NCI-H82 (cell line): Measurements from ENCODE around the gene B3GNT7.
"Not testable (repeated sequence)": the region's sequence is repeated elsewhere in the genome, so short reads cannot be mapped to it uniquely, and the experiment has no call there.

Experiments used
- DNase-seq: peaks from one replicate; lab custom pipeline; 2025; lab: John Stamatoyannopoulos, UW

Gene B3GNT7

DNA sequence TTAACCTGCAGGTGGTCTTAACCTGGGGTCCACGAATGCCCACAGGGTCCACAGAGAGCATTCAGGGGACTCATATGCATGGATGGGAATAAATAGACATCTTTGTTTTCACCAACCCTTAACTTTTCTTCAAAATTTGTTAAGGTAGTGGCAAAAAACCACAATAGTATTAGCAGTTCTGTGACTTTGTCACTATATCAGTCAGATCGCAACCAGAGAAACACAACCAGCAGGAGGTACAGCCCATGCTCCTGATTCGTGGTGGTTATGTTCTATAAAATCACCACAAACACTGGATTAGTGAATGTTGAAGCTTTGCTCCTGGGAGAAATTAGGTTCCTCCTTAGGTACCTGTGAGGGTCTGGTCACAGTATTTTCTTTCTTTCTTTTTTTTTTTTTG is 31.6 kb downstream of the B3GNT7 start:
- DNase-seq = no peak

DNA sequence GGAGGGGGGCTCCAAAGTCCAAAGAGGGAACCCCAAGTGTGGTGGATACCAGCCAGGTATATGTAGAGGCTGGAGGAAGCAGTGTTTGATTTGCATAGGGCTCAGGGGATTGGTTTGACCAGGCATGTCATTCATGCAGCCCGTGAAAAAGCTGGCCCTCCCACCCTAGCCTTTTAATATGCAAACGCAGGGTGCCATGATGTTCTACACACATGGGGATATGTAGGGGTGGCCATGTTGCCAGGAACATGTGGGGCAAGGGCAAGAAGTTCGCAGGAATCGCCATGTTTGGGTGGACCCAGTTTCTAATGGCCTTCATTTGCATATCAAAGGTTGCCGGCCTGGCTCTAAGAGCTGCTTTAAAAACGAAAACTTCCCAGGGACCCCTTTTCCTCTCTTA is 33.6 kb downstream of the B3GNT7 start:
- DNase-seq = no peak

DNA sequence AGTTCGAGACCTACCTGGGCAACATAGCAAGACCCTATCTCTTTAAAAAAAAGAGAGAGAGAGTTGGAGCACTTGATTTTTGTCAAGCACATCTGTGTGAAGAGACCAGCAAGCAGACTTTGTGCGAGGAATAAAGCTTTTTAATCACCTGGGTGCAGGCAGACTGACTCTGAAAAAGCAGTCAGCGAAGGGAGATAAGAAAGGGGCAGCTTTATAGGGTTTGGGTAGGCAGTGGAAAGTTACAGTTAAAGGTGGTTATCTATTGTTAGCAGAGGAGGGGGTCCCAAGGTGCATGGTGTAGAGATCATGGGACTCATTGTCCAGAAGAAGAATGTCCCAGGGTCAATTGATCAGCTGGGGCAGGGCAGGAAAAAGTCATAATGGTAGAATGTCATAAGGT is 34.4 kb downstream of the B3GNT7 start:
- no peak for DNase-seq

DNA sequence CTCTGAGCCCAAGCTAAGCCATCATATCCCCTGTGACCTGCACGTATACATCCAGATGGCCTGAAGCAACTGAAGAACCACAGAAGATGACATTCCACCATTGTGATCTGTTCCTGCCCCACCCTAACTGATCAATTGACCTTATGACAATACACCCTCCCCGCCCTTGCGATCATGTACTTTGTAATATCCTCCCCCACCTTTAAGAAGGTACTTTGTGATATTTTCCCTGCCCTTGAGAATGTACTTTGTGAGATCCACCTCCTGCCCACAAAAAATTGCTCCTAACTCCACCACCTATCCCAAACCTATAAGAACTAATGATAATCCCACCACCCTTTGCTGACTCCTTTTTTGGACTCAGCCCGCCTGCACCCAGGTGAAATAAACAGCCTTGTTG is 34.9 kb downstream of the B3GNT7 start:
- DNase-seq = not testable (repeated sequence)

- DNase-seq = no peak
These were observed 36.1 kb downstream of the B3GNT7 start for GRCh38 chr2:231431606-231432005.

DNA sequence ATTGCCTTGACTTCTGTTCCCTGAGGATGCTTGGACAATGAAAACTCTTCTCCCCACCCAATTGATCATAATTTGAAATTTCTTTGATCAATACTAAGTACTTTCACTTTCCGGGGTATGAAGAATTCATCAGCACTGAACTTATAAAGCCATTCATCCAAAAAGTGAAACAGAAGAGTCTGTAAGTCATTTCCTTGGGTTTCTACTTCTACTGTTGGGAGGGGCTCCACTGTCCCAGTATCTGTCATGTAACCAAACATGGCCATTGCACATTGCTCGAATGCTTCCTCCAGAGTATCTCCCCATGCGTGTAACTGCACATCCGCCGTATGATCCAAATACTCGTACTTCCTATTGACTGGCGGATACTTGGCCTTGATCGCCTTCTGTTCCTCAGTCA is 38.5 kb downstream of the B3GNT7 start:
- DNase-seq = no peak

- DNase-seq = no peak
These were observed 41.4 kb downstream of the B3GNT7 start for GRCh38 chr2:231436957-231437356.

GRCh38 chr2:231449503-231450054 is 54.1 kb downstream of the B3GNT7 start:
- peak; percentile 41 for DNase-seq

DNA sequence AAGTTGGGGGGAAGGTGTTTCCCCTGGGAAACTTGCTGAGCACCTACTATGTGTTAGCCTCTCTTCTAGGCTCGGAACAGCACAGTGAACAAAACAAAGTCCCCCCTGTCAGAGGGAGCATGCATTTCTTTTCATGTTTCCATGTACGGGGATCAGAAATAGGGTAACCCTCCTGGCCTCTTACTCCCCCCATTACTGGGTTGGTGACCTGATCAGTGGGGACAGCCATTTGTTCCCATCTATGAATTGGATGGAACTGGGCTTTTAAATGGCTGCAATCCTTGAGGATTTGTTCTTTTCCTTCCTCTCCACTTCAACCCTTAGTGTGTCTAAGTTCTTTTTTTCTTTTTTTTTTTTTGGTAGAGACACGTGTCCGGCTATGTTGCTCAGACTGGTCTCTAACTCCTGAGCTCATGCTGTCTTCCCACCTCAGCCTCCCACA is 55.1 kb downstream of the B3GNT7 start:
- peak; percentile 33 for DNase-seq
